Activated CD4-positive, alpha-beta memory T cell treated with anti-CD3 and anti-CD28 coated beads for 36 hours (primary cell): ENCODE results near the gene ATP2B2. TPM values are rescaled to one million over a fixed set of nuclear protein-coding genes. Genes with fewer than 3 reads are reported as not detected.

Experiments used
- CTCF ChIA-PET: fragments of 350-600 bp; sonication (Branson Sonifier 250); formaldehyde crosslinking; loops from one replicate; lab custom pipeline; 2021; ENCODE audit warnings: antibody characterized with exemption, inconsistent platforms; lab: Charles Lee
- POLR2A ChIA-PET: fragments of 350-600 bp; sonication (Branson Sonifier 250); formaldehyde crosslinking; loops from one replicate; lab custom pipeline; 2021; ENCODE audit warnings: antibody characterized with exemption; lab: Charles Lee
- DNase-seq: peaks from one replicate; pipeline ENCODE4 v3.0.0-alpha.2; 2020
- H3K27ac Mint-ChIP-seq: one replicate; pipeline ENCODE4 v1.8.0; 2021; ENCODE audit warnings: mixed read lengths
- H3K27me3 Mint-ChIP-seq: one replicate; pipeline ENCODE4 v1.8.0; 2021; ENCODE audit warnings: mixed read lengths
- H3K36me3 Mint-ChIP-seq: one replicate; pipeline ENCODE4 v1.8.0; 2021; ENCODE audit warnings: mixed read lengths
- H3K4me1 Mint-ChIP-seq: one replicate; pipeline ENCODE4 v1.8.0; 2021; ENCODE audit warnings: low read depth, mixed read lengths
- H3K4me3 Mint-ChIP-seq: one replicate; pipeline ENCODE4 v1.8.0; 2021; ENCODE audit warnings: mild to moderate bottlenecking, mixed read lengths
- H3K9me3 Mint-ChIP-seq: one replicate; pipeline ENCODE4 v1.8.0; 2021; ENCODE audit warnings: mixed read lengths
- intact Hi-C: fragments of 100-400 bp; cut with micrococcal nuclease; formaldehyde crosslinking; loops from one replicate; pipeline ENCODE4 v1.15.1; 2023
- total RNA-seq, 2 experiments: library from RNA; stranded (reverse); gene quantifications; one replicate each; pipeline ENCODE4 v1.2.3, GENCODE V29; 2021

Gene ATP2B2
- total RNA-seq, 2 experiments from 2014 or later, result 0.05 TPM; not detected in 1

DNA sequence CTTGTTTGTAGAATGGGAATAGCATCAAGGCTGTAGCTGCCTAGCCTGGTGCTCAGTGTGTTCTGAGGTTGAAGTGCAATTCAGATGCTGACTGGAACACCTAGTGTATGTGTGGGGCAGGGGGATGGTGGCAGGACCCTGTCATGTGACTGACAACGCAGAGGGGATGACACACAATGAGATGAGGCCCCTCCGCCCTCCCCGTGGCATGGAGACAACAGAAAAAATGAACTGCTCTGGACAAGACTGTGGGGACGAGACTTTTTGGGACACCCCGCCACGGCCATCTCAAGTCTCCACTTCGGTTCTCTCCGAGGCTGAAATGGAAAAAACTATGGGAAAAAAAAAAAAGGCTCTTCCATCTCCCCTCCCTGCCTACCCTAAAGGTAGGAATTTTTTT, 174.1 kb downstream of the ATP2B2 start:
- no peak overlapping the region for H3K27ac Mint-ChIP-seq
- intact Hi-C loops, result no loop called here
- peaks cover 3% of the 10 kb centered on the region for H3K4me1 Mint-ChIP-seq
- no peak overlapping the region for H3K4me3 Mint-ChIP-seq
- DNase-seq, result no peak
- H3K36me3 Mint-ChIP-seq, result no peaks in the 10 kb centered on the region
- POLR2A ChIA-PET, result no interaction called here
- H3K27me3 Mint-ChIP-seq, result peaks cover 20% of the 10 kb centered on the region
- no peaks in the 10 kb centered on the region for H3K9me3 Mint-ChIP-seq
- CTCF ChIA-PET, result interaction anchor here (1.2 kb wide), 2 partner anchors 9 to 11 kb away, joined by 3 read pairs; partner anchors contain the start of gene SEC13

DNA sequence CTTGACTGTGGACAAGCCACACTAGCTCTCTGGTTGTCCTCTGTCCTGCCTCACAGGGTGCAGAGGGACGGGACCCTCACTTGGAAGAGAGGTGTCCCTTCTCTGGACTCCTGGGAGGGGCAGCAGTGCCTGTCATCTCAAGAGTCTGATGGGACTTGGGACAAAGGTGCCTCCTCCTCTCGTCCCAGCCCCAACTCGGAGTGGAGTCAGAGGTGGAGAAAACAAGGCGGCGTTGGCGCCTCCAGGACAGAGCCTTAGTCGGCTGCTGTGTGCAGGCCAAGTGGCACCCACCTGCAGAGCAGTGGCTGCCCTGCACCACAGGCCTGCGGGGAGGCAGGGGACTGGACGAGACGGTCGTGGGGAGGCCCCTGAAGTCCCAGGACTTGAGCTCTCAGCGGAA, 175.1 kb downstream of the ATP2B2 start:
- Mint-ChIP-seq H3K27ac (no peak overlapping the region), H3K36me3 (no peaks in the 10 kb centered on the region), H3K4me1 (peaks cover under 1% of the 10 kb centered on the region), H3K27me3 (peaks cover 20% of the 10 kb centered on the region), H3K4me3 (no peak overlapping the region), H3K9me3 (no peaks in the 10 kb centered on the region)
- ChIA-PET CTCF (interaction anchor here (0.9 to 1.5 kb wide), 4 partner anchors 8 to 10 kb away, joined by 3 to 4 read pairs (median 3); partner anchors contain the start of gene SEC13), POLR2A (no interaction called here)
- DNase-seq, result no peak
- intact Hi-C loops, result no loop called here

DNA sequence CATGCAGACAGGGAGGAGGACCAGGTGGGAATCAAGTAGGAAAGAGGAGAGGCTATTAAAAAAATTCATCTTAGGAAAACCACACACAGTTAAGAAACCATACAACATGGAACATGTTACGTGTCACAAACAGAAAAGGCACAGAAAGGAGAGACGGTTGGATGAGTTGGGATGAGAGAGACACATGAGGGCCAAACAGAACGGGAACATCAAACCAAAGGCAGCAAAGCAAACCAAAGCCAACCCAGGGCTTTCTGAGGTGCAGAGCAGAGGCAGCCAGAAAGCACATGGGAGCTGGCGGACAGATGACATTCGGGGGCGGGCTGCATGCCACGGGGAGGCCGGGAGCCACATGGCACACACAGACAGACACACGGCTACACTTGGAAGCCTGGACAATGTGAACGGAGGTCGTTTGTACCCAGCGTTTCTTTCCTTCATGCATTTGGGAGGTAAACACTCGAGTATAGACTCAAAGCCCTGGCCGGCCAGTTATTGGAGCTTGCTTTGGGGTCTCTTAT, 175.8 kb downstream of the ATP2B2 start:
- no peak for DNase-seq
- peaks cover 22% of the 10 kb centered on the region for H3K27me3 Mint-ChIP-seq
- CTCF ChIA-PET, result interaction anchor here (0.9 to 2.0 kb wide), 3 partner anchors 8 to 15 kb away, joined by 3 to 5 read pairs (median 4); partner anchors contain the start of gene SEC13

DNA sequence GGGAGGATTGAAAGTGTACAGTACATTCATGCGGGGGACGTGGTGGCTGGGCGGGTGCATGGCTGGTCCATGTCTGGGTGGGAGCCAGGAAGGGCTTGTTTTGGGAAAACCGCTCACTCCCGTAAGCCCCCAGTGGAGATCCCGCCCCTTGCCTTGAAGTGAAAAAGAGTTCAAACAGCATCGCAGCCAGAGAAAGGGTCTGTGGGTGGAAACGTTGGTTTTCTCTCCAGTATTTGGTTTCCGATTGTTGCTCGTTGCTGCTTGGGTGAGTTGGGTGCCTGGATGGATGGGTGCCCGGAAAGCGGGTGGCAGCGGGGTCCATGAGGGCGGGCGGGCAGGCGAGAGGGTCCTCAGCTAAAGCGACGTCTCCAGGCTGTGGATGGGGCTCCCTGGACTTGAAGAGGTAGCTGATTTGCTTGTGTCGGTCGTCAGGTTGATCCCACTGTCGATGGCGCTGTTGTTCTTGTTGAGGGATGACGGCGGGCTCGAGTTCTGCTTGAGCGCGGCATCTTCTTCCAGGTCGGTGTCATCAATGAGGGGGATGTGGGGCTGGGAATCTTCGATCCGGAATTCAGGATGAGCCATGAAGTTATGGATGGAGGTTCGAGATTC, 176.8 kb downstream of the ATP2B2 start:
- Mint-ChIP-seq H3K27ac (no peak overlapping the region), H3K36me3 (no peaks in the 10 kb centered on the region), H3K27me3 (peaks cover 22% of the 10 kb centered on the region), H3K4me1 (no peaks in the 10 kb centered on the region), H3K9me3 (no peaks in the 10 kb centered on the region), H3K4me3 (no peak overlapping the region)
- ChIA-PET POLR2A (no interaction called here), CTCF (interaction anchor here (2.0 kb wide), 1 partner anchor 16 kb away, joined by 5 read pairs; no protein-coding TSS in a partner anchor)
- DNase-seq, result no peak
- intact Hi-C loops, result no loop called here

More for the DNA sequence above, 175.8 kb downstream of the ATP2B2 start:
- Mint-ChIP-seq H3K9me3 (no peaks in the 10 kb centered on the region), H3K4me1 (no peaks in the 10 kb centered on the region), H3K36me3 (no peaks in the 10 kb centered on the region), H3K27ac (no peak overlapping the region), H3K4me3 (no peak overlapping the region)
- POLR2A ChIA-PET, result no interaction called here
- intact Hi-C loops, result no loop called here

DNA sequence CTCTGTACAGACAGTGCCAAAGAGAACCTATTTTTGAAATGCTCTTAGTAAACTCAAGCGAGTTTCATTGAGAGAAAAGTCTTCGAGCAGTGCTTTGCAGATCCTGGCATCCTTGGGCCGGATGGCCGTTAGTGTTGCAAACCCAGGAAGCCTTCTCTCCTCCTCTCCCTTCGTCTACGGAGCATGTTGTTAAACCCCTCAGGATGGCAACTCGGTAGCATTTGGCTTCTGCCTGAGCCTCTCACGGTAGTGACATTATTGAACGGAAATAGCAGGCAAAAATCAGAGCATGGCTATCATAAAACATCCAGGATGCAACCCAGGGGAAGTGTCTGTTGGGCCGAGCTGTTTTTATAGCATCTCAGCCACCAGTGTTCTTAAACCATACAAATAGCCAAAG, 177.8 kb downstream of the ATP2B2 start:
- Mint-ChIP-seq H3K36me3 (no peaks in the 10 kb centered on the region), H3K27me3 (peaks cover 22% of the 10 kb centered on the region), H3K27ac (no peak overlapping the region), H3K4me3 (no peak overlapping the region), H3K4me1 (no peaks in the 10 kb centered on the region), H3K9me3 (no peaks in the 10 kb centered on the region)
- intact Hi-C loops, result no loop called here
- ChIA-PET POLR2A (no interaction called here), CTCF (interaction anchor here (2.0 kb wide), 1 partner anchor 17 kb away, joined by 5 read pairs; no protein-coding TSS in a partner anchor)
- no peak for DNase-seq

DNA sequence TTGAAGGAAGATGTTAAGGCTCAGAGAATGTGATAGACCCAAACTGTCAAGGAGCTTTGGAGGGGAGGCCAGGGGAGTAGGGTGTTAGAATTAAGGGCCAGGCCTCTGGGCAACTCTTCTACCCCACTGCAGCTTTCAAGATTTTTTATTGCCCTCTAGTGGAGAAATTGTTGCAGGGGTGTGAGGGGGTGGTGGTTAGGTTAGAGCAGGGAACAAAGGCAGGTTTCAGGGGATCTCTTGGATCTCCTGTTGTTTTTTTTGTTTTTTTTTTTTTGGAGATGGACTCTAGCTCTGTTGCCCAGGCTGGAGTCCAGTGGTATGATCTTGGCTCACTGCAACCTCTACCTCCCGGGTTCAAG, 183.1 kb downstream of the ATP2B2 start:
- H3K9me3 Mint-ChIP-seq, result no peaks in the 10 kb centered on the region
- no peaks in the 10 kb centered on the region for H3K36me3 Mint-ChIP-seq
- intact Hi-C loops, result loop anchor here (5.0 kb wide), 1 partner anchor 130 kb away; no protein-coding TSS in a partner anchor
- CTCF ChIA-PET, result interaction anchor here (1.3 to 1.6 kb wide), 5 partner anchors 9 to 389 kb away, joined by 3 to 7 read pairs (median 3); partner anchors contain the start of gene CRELD1
- H3K4me1 Mint-ChIP-seq, result peaks cover 22% of the 10 kb centered on the region
- peak; percentile 28 for DNase-seq
- H3K27ac Mint-ChIP-seq, result no peak overlapping the region
- H3K4me3 Mint-ChIP-seq, result no peak overlapping the region
- POLR2A ChIA-PET, result interaction anchor here (0.8 kb wide), 1 partner anchor 389 kb away, joined by 3 read pairs; the partner anchor contains the start of gene CRELD1
- peaks cover 4% of the 10 kb centered on the region for H3K27me3 Mint-ChIP-seq

DNA sequence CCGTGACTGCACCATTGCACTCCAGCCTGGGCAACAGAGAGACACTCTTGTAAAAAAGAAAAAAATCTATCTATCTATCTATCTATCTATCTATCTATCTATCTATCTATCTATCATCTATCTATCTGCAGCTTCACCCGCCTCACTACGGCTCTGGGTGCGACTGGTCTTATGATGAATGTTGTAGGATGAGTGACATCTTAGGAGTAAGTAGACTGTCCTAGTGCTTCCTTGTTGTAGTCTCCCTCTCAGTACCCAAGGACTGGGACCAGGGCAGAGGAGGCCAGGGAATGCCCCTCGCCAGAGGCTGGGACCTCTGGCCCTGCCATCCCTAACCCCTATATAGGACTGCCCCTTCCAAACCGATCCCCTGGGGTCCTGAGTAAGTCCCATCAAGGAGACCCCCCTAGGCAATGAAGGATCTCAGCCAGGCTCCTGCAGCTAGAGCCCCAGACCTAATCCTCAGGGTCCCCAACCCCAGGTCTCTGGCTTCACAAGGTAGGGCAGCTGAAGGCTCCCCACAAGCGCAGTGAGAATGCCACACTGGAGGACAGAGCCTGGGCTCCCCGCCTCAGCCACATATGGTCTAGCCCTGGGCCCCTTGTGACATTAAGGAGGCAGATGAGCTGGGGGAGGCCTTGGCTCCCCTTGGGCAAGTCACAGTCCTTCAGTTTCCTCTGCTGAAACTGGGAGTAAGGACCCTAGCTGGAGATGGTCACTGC, 183.6 kb downstream of the ATP2B2 start:
- CTCF ChIA-PET, result interaction anchor here (1.0 to 2.0 kb wide), 9 partner anchors 8 to 417 kb away, joined by 3 to 8 read pairs (median 3); partner anchors contain the start of gene CRELD1

DNA sequence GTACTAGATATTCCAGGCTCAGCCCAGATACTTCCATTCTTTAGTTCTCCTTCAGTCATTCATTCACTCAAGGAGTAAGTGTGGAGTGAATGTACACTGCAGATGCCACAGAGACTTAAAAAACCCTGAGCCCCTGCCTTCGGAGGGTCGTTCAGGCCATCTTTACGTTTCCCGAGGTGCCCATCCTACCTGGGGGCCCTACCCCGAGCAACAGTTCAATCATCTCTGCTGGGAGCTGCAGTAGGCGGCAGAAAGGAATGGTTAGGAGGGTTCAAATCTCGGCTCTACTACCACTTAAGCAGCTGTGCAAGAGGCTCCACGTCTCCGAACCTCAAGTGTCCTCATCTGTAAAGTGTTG, 185.1 kb downstream of the ATP2B2 start:
- peak overlapping the region; percentile 78 for H3K27ac Mint-ChIP-seq
- CTCF ChIA-PET, result interaction anchor here (0.6 to 2.0 kb wide), 7 partner anchors 9 to 418 kb away, joined by 3 to 8 read pairs (median 3); partner anchors contain the start of genes CRELD1 and VHL
- no peak for DNase-seq
- intact Hi-C loops, result loop anchor here (1.0 to 5.0 kb wide), 3 partner anchors 128 to 430 kb away; partner anchors contain the start of genes EMC3 and JAGN1
- H3K27me3 Mint-ChIP-seq, result peaks cover 2% of the 10 kb centered on the region
- H3K4me1 Mint-ChIP-seq, result peaks cover 22% of the 10 kb centered on the region
- no peaks in the 10 kb centered on the region for H3K9me3 Mint-ChIP-seq
- peaks cover 7% of the 10 kb centered on the region for H3K36me3 Mint-ChIP-seq
- POLR2A ChIA-PET, result interaction anchor here (1.1 to 1.8 kb wide), 7 partner anchors 51 to 581 kb away, joined by 3 to 6 read pairs (median 3); partner anchors contain the start of genes CAMK1, CRELD1, JAGN1 and VHL
- H3K4me3 Mint-ChIP-seq, result peak overlapping the region; percentile 92

More for the DNA sequence above, 183.6 kb downstream of the ATP2B2 start:
- Mint-ChIP-seq H3K9me3 (no peaks in the 10 kb centered on the region), H3K4me3 (peak overlapping the region; percentile 44), H3K4me1 (peaks cover 22% of the 10 kb centered on the region), H3K27ac (no peak overlapping the region), H3K36me3 (no peaks in the 10 kb centered on the region), H3K27me3 (peaks cover 4% of the 10 kb centered on the region)
- no peak for DNase-seq
- intact Hi-C loops, result loop anchor here (1.0 to 5.0 kb wide), 3 partner anchors 129 to 335 kb away; partner anchors contain the start of genes BRK1 and EMC3
- POLR2A ChIA-PET, result interaction anchor here (0.6 to 1.8 kb wide), 5 partner anchors 52 to 431 kb away, joined by 3 to 6 read pairs (median 3); partner anchors contain the start of genes CRELD1 and JAGN1

DNA sequence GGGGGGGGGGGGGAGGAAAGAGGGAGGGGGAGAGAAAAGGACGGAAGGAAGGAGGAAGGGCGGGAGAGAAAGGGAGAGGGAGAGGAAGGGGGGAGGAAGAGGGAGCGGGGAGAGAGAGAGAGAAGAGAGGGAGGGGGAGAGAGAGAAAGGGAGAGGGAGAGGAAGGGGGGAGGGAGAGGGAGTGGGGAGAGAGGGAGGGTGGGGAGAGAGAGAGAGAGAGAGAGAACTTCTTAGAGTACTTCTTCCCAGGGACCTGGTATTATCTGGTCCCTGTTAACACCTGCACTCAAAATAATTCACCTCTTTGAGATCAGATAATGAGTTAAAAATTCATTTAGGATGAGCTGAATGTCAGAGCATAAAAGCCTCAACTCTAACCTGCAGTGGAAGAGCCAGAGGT, 185.6 kb downstream of the ATP2B2 start:
- Mint-ChIP-seq H3K27ac (no peak overlapping the region), H3K4me3 (peak overlapping the region; percentile 92), H3K36me3 (peaks cover 8% of the 10 kb centered on the region), H3K9me3 (no peaks in the 10 kb centered on the region), H3K4me1 (peaks cover 22% of the 10 kb centered on the region), H3K27me3 (no peaks in the 10 kb centered on the region)
- POLR2A ChIA-PET, result interaction anchor here (0.9 to 1.3 kb wide), 3 partner anchors 98 to 178 kb away, joined by 3 to 6 read pairs (median 3); partner anchors contain the start of gene VHL
- intact Hi-C loops, result loop anchor here (1.0 to 5.0 kb wide), 3 partner anchors 128 to 430 kb away; partner anchors contain the start of genes EMC3 and JAGN1
- DNase-seq, result no peak
- CTCF ChIA-PET, result interaction anchor here (1.2 to 1.8 kb wide), 2 partner anchors 56 to 387 kb away, joined by 5 to 7 read pairs; partner anchors contain the start of gene CRELD1

DNA sequence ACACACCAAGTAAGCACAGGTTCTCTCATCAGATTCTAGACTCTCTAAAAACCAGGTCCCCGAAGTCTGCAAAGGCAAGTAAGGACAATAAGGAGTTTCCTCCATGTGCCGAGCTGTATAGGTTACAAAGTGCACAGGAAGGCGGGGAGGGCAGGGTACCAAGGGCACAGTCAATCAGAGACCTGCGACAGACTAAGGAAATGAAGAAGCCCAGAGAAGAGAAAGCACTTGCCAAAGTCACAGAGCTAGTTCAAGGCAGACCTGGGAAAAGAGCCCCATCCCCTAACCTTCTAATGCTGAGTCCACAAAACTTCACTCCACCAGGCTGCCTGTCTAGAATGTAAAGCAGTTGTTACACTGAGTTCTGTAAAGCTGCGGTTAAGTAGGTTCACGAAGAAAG, 186.1 kb downstream of the ATP2B2 start:
- Mint-ChIP-seq H3K4me3 (peak overlapping the region; percentile 54), H3K27ac (peak overlapping the region; percentile 62), H3K9me3 (no peaks in the 10 kb centered on the region), H3K36me3 (peaks cover 12% of the 10 kb centered on the region), H3K4me1 (peaks cover 22% of the 10 kb centered on the region), H3K27me3 (no peaks in the 10 kb centered on the region)
- POLR2A ChIA-PET, result interaction anchor here (0.9 kb wide), 1 partner anchor 97 kb away, joined by 3 read pairs; no protein-coding TSS in a partner anchor
- intact Hi-C loops, result no loop called here
- peak; percentile 18 for DNase-seq
- CTCF ChIA-PET, result no interaction called here

DNA sequence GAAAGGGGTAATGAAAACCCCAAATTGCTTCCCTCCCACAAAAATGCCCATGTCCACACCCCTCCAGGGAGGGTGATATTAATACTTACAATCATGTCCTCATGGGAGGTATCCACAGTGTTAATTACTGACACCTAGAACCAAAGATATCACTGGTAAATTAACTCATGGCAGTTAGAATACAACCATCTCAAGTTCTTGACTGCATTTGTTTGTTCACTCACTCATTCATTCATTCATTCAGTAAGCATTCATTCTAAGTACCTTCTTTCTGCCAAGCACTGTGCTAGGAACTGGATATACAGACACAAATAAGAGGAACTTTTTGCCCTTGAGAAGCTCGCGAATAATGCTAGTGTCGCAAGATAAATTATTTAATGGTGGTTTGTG, 187.4 kb downstream of the ATP2B2 start:
- no peak overlapping the region for H3K27ac Mint-ChIP-seq
- ChIA-PET CTCF (no interaction called here), POLR2A (interaction anchor here (0.6 kb wide), 1 partner anchor 51 kb away, joined by 4 read pairs; no protein-coding TSS in a partner anchor)
- intact Hi-C loops, result no loop called here
- H3K4me3 Mint-ChIP-seq, result no peak overlapping the region
- H3K36me3 Mint-ChIP-seq, result peaks cover 16% of the 10 kb centered on the region
- DNase-seq, result no peak
- H3K27me3 Mint-ChIP-seq, result no peaks in the 10 kb centered on the region
- H3K9me3 Mint-ChIP-seq, result no peaks in the 10 kb centered on the region
- H3K4me1 Mint-ChIP-seq, result peaks cover 22% of the 10 kb centered on the region
